Measurements from ENCODE around the gene FAM25A. TPM values are rescaled to one million over a fixed set of nuclear protein-coding genes. Genes with fewer than 3 reads are reported as not detected.
A peak's percentile ranks its signal among the peaks of the same experiment; 100 is the strongest.
"Not testable (repeated sequence)": the region's sequence is repeated elsewhere in the genome, so short reads cannot be mapped to it uniquely, and the experiment has no call there.

FAM25A gene
- total RNA-seq, 6 experiments from 2014 or later: not detected

DNA sequence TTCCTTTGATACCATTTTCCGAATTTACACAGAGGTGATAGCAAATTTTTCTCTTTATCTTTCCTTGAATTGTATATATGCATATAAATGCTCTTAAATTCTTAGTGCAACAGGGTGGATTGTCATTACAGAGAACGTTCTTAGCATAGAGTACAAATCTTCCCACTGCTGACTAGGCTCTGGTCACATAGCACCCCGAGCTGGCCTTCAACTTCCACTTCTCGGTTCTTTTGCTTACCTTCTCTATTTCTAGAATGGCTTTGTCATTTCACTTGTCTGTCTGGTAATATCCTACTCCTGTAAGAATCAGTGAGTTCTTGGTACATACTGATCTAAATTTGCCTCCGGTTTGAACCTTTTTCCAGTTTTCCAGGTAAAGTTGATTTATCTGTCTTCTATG, 38.4 kb upstream of the FAM25A start:
- no peaks in the 10 kb centered on the region for H3K36me3 ChIP-seq
- DNase-seq (no peak), ATAC-seq (no peak)
- WGBS (ENCODE audit: insufficient coverage, low coverage, low lambda C conversion rate, missing lambda C conversion rate): 73% methylated on average over 5 of the region's 5 CpGs
- no peak overlapping the region for H3K27ac ChIP-seq
- no peaks in the 10 kb centered on the region for H3K27me3 ChIP-seq
- no peak for TF ChIP-seq POLR2A (IDR thresholded peaks at IDR 0.05)
- TF ChIP-seq, protein P1, sequence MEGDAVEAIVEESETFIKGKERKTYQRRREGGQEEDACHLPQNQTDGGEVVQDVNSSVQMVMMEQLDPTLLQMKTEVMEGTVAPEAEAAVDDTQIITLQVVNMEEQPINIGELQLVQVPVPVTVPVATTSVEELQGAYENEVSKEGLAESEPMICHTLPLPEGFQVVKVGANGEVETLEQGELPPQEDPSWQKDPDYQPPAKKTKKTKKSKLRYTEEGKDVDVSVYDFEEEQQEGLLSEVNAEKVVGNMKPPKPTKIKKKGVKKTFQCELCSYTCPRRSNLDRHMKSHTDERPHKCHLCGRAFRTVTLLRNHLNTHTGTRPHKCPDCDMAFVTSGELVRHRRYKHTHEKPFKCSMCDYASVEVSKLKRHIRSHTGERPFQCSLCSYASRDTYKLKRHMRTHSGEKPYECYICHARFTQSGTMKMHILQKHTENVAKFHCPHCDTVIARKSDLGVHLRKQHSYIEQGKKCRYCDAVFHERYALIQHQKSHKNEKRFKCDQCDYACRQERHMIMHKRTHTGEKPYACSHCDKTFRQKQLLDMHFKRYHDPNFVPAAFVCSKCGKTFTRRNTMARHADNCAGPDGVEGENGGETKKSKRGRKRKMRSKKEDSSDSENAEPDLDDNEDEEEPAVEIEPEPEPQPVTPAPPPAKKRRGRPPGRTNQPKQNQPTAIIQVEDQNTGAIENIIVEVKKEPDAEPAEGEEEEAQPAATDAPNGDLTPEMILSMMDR (IDR thresholded peaks at IDR 0.05): no peak
- no peaks in the 10 kb centered on the region for H3K4me1 ChIP-seq
- no peak overlapping the region for H3K4me3 ChIP-seq
- H3K9me3 ChIP-seq: no peaks in the 10 kb centered on the region
- intact Hi-C loops (cut with DNase I): no loop called here

DNA sequence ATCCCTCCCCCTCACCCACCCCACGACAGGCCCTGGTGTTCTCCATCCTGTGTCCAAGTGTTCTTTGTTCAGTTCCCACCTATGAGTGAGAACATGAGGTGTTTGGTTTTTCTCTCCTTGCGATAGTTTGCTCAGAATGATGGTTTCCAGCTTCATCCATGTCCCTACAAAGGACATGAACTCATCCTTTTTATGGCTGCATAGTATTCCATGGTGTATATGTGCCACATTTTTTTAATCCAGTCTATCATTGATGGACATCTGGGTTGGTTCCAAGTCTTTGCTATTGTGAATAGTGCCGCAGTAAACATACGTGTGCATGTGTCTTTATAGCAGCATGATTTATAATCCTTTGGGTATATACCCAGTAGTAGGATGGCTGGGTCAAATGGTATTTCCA, 35.6 kb upstream of the FAM25A start:
- H3K9me3 ChIP-seq; intact Hi-C loops (cut with DNase I); H3K27me3 ChIP-seq; ATAC-seq; H3K4me1 ChIP-seq; H3K36me3 ChIP-seq; H3K4me3 ChIP-seq; H3K27ac ChIP-seq; DNase-seq: not testable (repeated sequence)
- WGBS (ENCODE audit: insufficient coverage, low coverage, low lambda C conversion rate, missing lambda C conversion rate): 94% methylated on average over 3 of the region's 4 CpGs

DNA sequence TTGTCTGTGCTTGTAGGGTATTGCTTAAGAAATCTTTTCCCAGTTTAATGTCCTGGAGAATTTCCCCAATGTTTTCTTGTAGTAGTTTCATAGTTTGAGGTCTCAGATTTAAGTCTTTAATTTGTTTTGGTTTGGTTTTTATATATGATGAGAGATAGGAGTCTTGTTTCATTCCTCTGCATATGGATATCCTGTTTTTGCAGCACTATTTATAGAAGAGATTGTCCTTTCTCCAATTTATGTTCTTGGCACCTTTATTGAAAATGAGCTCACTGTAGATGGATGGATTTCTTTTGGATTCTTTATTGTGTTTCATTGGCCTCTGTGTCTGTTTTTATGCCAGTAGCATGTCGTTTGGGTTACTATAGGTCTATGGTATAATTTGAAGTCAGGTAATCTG, 31.6 kb upstream of the FAM25A start:
- H3K27me3 ChIP-seq: no peaks in the 10 kb centered on the region
- ATAC-seq: no peak
- DNase-seq: no peak
- no peak for TF ChIP-seq POLR2A (IDR thresholded peaks at IDR 0.05)
- TF ChIP-seq, protein P1 (IDR thresholded peaks at IDR 0.05): no peak
- intact Hi-C loops (cut with DNase I): no loop called here
- no peak overlapping the region for H3K27ac ChIP-seq
- no peaks in the 10 kb centered on the region for H3K4me1 ChIP-seq
- H3K9me3 ChIP-seq: no peaks in the 10 kb centered on the region
- no peak overlapping the region for H3K4me3 ChIP-seq
- WGBS (ENCODE audit: insufficient coverage, low coverage, low lambda C conversion rate, missing lambda C conversion rate): 56% methylated on average over 1 of the region's 1 CpG
- no peaks in the 10 kb centered on the region for H3K36me3 ChIP-seq

DNA sequence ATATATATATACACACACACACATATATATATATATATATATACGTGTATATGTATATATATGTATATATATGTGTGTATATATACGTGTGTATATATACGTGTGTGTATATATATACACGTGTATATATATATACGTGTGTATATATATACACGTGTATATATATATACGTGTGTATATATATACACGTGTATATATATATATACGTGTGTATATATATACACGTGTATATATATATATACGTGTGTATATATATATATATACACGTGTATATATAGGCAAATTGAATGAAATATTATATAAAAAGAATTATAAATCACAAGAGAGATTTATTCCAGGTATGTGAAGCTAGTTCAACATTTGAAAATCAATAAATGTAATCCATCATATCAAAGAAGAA, 28.7 kb upstream of the FAM25A start:
- H3K27me3 ChIP-seq; H3K9me3 ChIP-seq; ATAC-seq; intact Hi-C loops (cut with DNase I); H3K27ac ChIP-seq; DNase-seq; H3K4me3 ChIP-seq; H3K4me1 ChIP-seq; H3K36me3 ChIP-seq: not testable (repeated sequence)
- 65% methylated on average over 12 of the region's 12 CpGs for WGBS (ENCODE audit: insufficient coverage, low coverage, low lambda C conversion rate, missing lambda C conversion rate)

DNA sequence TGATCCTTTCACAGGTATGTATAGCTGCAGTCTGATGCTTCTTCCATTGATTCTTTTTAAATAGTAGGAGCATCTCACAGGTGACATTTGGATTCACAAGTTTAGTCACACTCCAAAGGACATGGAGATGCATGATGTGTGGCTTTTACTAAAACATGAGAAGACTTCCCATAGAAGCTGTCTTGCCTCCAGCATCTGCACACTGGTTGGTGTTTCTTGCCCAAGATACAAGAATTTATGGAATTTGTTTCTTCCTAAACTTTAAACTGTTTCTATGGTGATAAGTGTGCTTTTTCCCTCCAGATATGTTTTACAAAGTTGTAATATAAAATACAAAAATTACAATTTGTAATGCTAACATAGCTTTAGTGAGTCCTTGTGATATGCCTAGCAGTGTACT, 27.6 kb upstream of the FAM25A start:
- Histone ChIP-seq H3K27me3 (no peaks in the 10 kb centered on the region), H3K4me3 (no peak overlapping the region), H3K4me1 (no peaks in the 10 kb centered on the region), H3K9me3 (no peaks in the 10 kb centered on the region), H3K27ac (no peak overlapping the region), H3K36me3 (no peaks in the 10 kb centered on the region)
- TF ChIP-seq, protein P1 (IDR thresholded peaks at IDR 0.05): no peak
- TF ChIP-seq POLR2A (IDR thresholded peaks at IDR 0.05): no peak
- ATAC-seq (no peak), DNase-seq (no peak)
- intact Hi-C loops (cut with DNase I): no loop called here

DNA sequence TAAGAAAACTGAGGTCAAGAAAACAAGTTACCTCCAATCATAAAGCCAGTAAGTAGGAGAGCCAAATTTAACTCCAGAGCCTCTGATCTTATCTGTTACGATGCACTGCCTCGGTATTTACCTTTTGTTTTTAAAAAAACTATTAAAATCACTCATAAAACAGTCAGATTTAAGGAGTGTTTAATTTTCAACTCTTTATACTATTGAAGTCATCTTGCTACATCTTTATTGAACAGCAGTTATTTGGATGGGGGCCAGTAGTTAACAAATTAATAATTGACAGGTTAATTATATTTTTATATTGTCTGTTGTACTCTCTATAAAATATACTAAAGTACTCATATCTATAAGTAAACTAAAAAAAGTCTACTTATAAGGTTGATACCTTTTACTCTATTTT, 27.2 kb upstream of the FAM25A start:
- Histone ChIP-seq H3K4me3 (no peak overlapping the region), H3K27me3 (no peaks in the 10 kb centered on the region), H3K36me3 (no peaks in the 10 kb centered on the region), H3K9me3 (no peaks in the 10 kb centered on the region), H3K27ac (no peak overlapping the region), H3K4me1 (no peaks in the 10 kb centered on the region)
- DNase-seq: no peak
- ATAC-seq: no peak
- 61% methylated on average over 2 of the region's 2 CpGs for WGBS (ENCODE audit: insufficient coverage, low coverage, low lambda C conversion rate, missing lambda C conversion rate)
- intact Hi-C loops (cut with DNase I): no loop called here
- TF ChIP-seq POLR2A (IDR thresholded peaks at IDR 0.05): no peak
- TF ChIP-seq, protein P1 (IDR thresholded peaks at IDR 0.05): no peak

DNA sequence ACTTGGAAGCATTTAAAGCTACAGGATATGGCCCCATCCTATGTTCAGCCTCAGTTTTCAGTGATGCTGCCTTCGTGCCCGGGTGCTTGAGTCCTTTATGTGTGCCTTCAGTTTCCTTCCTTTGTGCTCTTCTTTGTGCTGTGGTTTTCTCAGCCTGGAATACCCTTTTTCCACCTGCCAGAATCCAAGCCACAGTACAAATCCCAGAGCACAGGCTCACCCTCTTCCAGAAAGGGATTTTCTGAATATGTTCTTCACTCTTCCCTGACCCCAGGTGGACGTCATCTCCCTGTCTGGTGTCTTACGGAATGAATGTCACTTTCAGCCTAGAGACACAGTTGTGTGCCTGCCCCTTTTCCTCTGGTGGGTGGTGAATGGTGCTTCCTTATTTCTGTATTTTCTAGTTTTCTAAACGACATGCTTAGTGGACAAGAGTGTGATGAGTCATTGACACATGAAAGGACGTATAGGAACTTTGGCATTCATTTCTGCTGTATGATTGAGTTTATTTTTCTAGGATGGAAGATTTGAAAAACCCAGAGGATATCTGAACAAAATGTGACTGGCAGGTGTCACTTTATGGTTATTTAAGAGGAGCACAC, 20.2 kb upstream of the FAM25A start:
- H3K4me3 ChIP-seq; H3K27me3 ChIP-seq; H3K27ac ChIP-seq; H3K4me1 ChIP-seq; DNase-seq; intact Hi-C loops (cut with DNase I); H3K9me3 ChIP-seq; H3K36me3 ChIP-seq: not testable (repeated sequence)
- WGBS (ENCODE audit: insufficient coverage, low coverage, low lambda C conversion rate, missing lambda C conversion rate): 76% methylated on average over 6 of the region's 6 CpGs
- peak in 1 of 4 donors; percentile 25 for ATAC-seq

All from right lobe of liver (tissue), 6 donors.